HG03135 (cell line): ENCODE measurements around the gene HSPA9.
"Not testable (repeated sequence)": the region's sequence is repeated elsewhere in the genome, so short reads cannot be mapped to it uniquely, and the experiment has no call there.

Source experiments
- ATAC-seq: cut with Tn5 transposase; IDR thresholded peaks from one replicate; pipeline ENCODE4 v1.9.1; 2021; ENCODE audit warnings: mild to moderate bottlenecking, moderate library complexity; ENCODE audit not compliant: unreplicated experiment

HSPA9 gene

DNA sequence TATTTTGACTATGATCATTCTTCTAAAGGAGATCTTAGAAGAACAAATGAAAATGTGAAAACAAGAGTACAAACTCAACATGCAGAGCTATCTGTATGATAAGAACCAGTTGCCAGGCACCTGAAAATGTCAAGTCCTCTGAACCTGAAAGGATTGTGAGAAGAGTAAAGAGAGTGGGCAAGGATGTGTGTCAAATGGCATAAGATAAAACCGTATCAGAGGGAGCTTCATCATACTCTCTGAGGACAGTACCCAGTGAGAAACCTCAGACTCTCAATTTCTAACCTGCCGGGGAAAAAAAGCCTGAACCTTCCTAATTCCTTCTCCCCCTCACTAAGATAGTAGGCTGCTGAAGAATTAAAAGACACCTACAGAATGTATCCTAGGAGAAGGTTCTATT is 39.0 kb downstream of the HSPA9 start:
- no peak for ATAC-seq

GRCh38 chr5:138533973-138534941 is 40.9 kb downstream of the HSPA9 start:
- ATAC-seq = no peak

- no peak for ATAC-seq
Observed at GRCh38 chr5:138529812-138530211, 45.4 kb downstream of the HSPA9 start.

DNA sequence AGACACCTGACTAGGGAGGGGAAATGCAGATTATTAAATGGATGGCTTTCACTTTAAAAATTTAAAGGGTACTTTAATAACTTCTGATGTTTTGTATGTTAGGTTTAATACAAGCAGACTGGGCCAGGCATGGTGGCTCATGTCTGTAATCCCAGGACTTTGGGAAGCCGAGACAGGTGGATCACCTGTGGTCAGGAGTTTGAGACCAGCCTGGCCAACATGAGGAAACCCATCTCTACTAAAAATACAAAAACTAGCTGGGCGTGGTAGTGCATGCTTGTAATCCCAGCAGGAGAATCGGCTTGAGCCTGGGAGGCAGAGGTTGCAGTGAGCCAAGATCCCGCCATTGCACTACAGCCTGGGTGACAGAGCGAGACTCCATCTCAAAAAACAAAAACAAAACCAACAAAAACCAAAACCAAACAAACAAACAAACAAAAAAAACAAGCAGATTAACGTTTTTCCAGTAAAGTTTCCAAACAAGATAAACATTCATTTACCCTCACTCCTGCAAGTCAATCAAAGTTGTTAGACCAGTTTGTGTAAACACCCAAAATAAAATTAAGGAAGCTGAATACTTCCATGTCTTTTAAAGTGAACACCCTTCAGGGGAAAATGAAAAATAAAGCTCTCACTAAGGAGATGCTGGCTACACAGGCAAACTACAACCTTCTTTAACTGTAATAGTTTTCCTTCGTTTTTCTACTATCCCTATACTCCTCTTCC is 46.3 kb downstream of the HSPA9 start:
- ATAC-seq = no peak

- ATAC-seq = no peak
Observed at GRCh38 chr5:138528208-138528607, 47.0 kb downstream of the HSPA9 start.

DNA sequence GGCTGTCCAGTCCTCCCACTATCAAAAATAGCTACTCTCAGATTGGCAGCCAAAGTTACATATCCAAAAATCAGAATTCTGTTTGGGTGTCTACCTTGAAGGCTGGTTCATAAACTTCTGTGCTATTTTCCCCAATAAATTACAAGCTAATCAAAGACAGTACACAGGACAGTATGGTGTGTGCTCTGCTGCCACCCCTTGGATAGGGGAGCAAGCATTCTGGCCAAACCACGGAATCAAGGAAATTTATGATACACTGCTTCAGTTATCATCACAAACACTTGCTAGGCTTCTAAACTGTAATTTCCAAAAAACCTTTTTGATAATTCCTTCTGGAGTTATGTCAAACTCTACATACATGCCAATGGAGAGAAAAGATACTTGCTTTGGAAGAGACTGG is 48.0 kb downstream of the HSPA9 start:
- ATAC-seq = no peak

DNA sequence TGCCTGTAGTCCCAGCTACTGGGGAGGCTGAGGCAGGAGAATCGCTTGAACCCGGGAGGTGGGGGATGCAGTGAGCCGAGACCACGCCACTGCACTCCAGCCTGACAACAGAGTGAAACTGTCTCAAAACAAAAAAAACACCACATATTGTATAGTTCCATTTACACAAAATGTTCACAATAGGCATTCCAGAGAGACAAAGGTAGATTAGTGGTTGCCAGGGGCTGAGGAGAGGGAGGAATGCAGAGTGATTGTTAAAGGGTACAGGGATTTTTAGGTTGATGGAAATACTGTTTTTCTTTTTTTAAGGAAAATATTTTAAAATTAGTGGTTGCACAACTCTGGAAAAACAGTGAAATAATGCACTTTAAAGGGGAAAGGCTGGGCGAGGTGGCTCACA is 51.8 kb downstream of the HSPA9 start:
- ATAC-seq = no peak

GRCh38 chr5:138520971-138521370 is 54.2 kb downstream of the HSPA9 start:
- no peak for ATAC-seq

DNA sequence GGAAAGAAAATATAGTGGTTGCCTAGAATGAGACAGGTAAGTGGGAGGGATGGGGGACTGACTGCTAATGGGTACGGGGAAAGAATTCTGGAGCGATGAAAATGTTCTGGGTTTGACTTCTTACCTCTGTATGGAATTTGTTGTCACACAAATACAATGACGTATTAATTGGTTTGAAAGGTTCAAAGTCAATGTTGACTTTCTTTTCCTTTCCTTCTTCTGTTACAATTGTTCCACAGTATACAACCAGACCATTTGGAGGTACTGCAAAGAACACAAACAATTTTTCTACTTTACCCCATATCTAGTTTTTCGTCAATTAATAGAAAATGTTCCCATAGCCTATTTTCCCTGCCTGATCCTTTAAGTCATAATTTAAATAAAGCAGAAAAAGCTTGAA is 57.8 kb downstream of the HSPA9 start:
- no peak for ATAC-seq

GRCh38 chr5:138515556-138516245 is 59.5 kb downstream of the HSPA9 start:
- no peak for ATAC-seq

- ATAC-seq = no peak
Observed at GRCh38 chr5:138514021-138514420, 61.2 kb downstream of the HSPA9 start.

DNA sequence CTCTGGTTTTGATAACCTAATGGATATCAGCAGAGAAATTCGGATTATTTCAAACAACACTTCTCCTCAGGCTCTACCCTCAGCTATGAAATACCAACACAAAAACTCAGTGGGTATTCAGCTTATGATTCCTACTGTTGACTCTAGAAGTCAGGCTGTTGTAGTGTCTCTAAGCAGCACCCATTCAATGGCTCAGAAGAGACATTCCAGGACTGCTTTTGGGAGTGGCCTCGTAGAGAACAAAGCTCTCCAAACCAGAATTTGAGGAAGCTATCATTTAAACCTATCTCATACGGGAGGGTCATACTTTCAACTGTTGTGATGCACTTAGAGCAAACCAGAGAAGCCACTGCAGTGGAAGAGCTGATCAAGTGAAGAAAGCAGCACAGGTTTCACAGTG is 66.2 kb downstream of the HSPA9 start:
- ATAC-seq = no peak

DNA sequence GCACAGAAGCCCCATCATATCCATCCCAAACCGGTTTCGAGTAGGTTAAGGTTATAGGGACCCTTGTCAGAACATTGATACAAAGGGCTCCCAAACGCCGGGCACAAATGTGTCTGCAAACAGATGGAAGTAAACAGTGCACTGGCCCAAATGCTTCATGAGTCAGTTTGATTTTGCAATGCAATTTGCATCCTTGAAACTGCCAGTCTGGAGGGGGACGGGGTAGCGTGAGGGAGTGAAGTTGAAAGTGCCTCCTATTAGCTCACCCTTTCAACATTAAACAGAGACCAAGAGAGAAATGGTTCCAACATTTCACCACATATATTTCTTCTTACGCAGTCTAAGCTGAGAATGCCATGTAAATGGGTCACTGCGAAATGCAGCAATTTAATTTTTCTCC is 67.7 kb downstream of the HSPA9 start:
- not testable (repeated sequence) for ATAC-seq

GRCh38 chr5:138506370-138507306 is 68.6 kb downstream of the HSPA9 start:
- ATAC-seq = no peak

- no peak for ATAC-seq
Observed at GRCh38 chr5:138504799-138505198, 70.4 kb downstream of the HSPA9 start.
